Activated T-helper 17 cell treated with anti-CD3 and anti-CD28 coated beads, Interleukin-2, amount 50 U/mL, for 72 hours (primary cell): ENCODE data around the gene DPEP3. TPM values are rescaled to one million over a fixed set of nuclear protein-coding genes. Genes with fewer than 3 reads are reported as not detected.
A peak's percentile ranks its signal among the peaks of the same experiment; 100 is the strongest.

Source experiments
- ATAC-seq: fragments of 150-1000 bp; cut with Tn5 transposase; replicated peaks from 2 replicates; pipeline ENCODE4 v1.10.0; 2021; ENCODE audit warnings: mild to moderate bottlenecking, moderate library complexity
- H3K27ac Mint-ChIP-seq: one replicate; pipeline ENCODE4 v1.8.0; 2022; ENCODE audit warnings: mixed read lengths
- H3K27me3 Mint-ChIP-seq: one replicate; pipeline ENCODE4 v1.8.0; 2022; ENCODE audit warnings: mixed read lengths
- H3K36me3 Mint-ChIP-seq: one replicate; pipeline ENCODE4 v1.8.0; 2022; ENCODE audit warnings: low read depth, mild to moderate bottlenecking, mixed read lengths
- H3K4me1 Mint-ChIP-seq: one replicate; pipeline ENCODE4 v1.8.0; 2022; ENCODE audit warnings: mixed read lengths
- H3K4me3 Mint-ChIP-seq: one replicate; pipeline ENCODE4 v1.8.0; 2022; ENCODE audit warnings: mild to moderate bottlenecking, mixed read lengths
- H3K9me3 Mint-ChIP-seq: one replicate; pipeline ENCODE4 v1.8.0; 2022; ENCODE audit warnings: mixed read lengths
- total RNA-seq, 2 donors: library from RNA; stranded (reverse); gene quantifications; one replicate each; pipeline ENCODE4 v1.2.3, GENCODE V29; 2022

DPEP3 gene
- total RNA-seq, 2 donors from 2014 or later: 0.19 TPM; not detected in 1

DNA sequence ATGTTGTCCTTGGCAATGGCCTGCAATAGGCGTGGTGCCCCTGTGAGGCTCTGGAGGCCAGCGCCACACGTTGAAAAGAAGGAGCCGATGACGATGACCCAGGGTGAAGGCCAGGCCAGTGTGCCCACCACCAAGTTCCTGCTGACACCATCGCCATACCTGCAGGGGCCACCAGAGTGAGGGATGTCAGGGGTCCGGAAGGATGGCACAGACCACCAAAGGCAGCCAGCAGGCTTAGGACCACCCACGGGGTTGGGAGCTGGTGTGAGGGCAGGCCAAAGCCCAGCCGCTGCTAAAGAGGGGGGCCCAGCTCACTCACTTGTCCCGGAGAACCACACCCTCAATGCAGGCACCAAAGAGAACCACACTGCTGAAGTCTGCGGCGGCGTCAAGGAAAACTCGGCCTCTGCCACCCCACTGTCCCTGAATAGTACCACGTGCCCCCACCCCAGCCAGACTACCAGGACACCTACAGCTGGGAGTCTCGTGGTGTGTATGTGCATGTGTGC is 29.9 kb downstream of the DPEP3 start:
- ATAC-seq: no peak
- H3K4me1 Mint-ChIP-seq: peaks cover 5% of the 10 kb centered on the region

DNA sequence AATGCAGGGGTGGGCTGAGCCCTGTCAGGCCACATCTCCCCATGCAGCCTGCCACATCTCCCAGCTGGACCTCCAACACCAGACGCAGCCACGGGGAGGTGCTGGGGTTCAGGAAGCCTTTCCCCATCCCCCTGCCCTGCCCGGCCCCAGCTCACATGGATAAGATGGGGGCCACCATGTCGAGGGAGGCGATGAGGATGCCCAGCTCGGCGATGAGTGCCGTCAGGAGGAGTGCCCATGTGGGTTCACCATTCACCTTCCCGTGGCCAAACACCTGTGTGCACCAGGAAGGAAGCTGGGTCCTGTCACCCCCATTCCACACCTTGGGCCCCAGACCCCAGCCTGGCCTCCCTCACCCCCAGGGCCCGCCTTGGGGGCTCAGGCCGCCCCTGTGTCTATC is 30.7 kb downstream of the DPEP3 start:
- H3K36me3 Mint-ChIP-seq: peaks cover 32% of the 10 kb centered on the region
- no peak overlapping the region for H3K4me3 Mint-ChIP-seq
- H3K27ac Mint-ChIP-seq: no peak overlapping the region
- ATAC-seq: no peak
- no peaks in the 10 kb centered on the region for H3K9me3 Mint-ChIP-seq
- H3K4me1 Mint-ChIP-seq: peaks cover 5% of the 10 kb centered on the region
- no peaks in the 10 kb centered on the region for H3K27me3 Mint-ChIP-seq

More for the DNA sequence above, 29.9 kb downstream of the DPEP3 start:
- peaks cover 38% of the 10 kb centered on the region for H3K36me3 Mint-ChIP-seq
- no peak overlapping the region for H3K4me3 Mint-ChIP-seq
- no peaks in the 10 kb centered on the region for H3K27me3 Mint-ChIP-seq
- no peak overlapping the region for H3K27ac Mint-ChIP-seq
- no peaks in the 10 kb centered on the region for H3K9me3 Mint-ChIP-seq

GRCh38 chr16:67948015-67948414 is 32.3 kb downstream of the DPEP3 start:
- no peak for ATAC-seq
- no peaks in the 10 kb centered on the region for H3K27me3 Mint-ChIP-seq
- peaks cover 5% of the 10 kb centered on the region for H3K4me1 Mint-ChIP-seq
- no peaks in the 10 kb centered on the region for H3K9me3 Mint-ChIP-seq
- H3K4me3 Mint-ChIP-seq: no peak overlapping the region
- H3K27ac Mint-ChIP-seq: no peak overlapping the region
- peaks cover 22% of the 10 kb centered on the region for H3K36me3 Mint-ChIP-seq

GRCh38 chr16:67946966-67947558 is 33.2 kb downstream of the DPEP3 start:
- no peak overlapping the region for H3K27ac Mint-ChIP-seq
- ATAC-seq: no peak
- no peaks in the 10 kb centered on the region for H3K9me3 Mint-ChIP-seq
- no peaks in the 10 kb centered on the region for H3K27me3 Mint-ChIP-seq
- H3K4me3 Mint-ChIP-seq: no peak overlapping the region
- peaks cover 19% of the 10 kb centered on the region for H3K36me3 Mint-ChIP-seq
- peaks cover 5% of the 10 kb centered on the region for H3K4me1 Mint-ChIP-seq

- H3K27me3 Mint-ChIP-seq: no peaks in the 10 kb centered on the region
- no peak for ATAC-seq
- H3K9me3 Mint-ChIP-seq: no peaks in the 10 kb centered on the region
- H3K36me3 Mint-ChIP-seq: peaks cover 15% of the 10 kb centered on the region
- no peak overlapping the region for H3K27ac Mint-ChIP-seq
- peaks cover 5% of the 10 kb centered on the region for H3K4me1 Mint-ChIP-seq
- H3K4me3 Mint-ChIP-seq: no peak overlapping the region
Observed at GRCh38 chr16:67946128-67946569, 34.1 kb downstream of the DPEP3 start.

GRCh38 chr16:67945392-67945933 is 34.8 kb downstream of the DPEP3 start:
- H3K27ac Mint-ChIP-seq: no peak overlapping the region
- no peaks in the 10 kb centered on the region for H3K9me3 Mint-ChIP-seq
- peaks cover 15% of the 10 kb centered on the region for H3K36me3 Mint-ChIP-seq
- no peaks in the 10 kb centered on the region for H3K27me3 Mint-ChIP-seq
- H3K4me1 Mint-ChIP-seq: peaks cover 5% of the 10 kb centered on the region
- H3K4me3 Mint-ChIP-seq: no peak overlapping the region
- no peak for ATAC-seq

- peaks cover 10% of the 10 kb centered on the region for H3K4me1 Mint-ChIP-seq
- H3K27ac Mint-ChIP-seq: no peak overlapping the region
- H3K4me3 Mint-ChIP-seq: no peak overlapping the region
- ATAC-seq: no peak
- no peaks in the 10 kb centered on the region for H3K9me3 Mint-ChIP-seq
- H3K27me3 Mint-ChIP-seq: no peaks in the 10 kb centered on the region
- H3K36me3 Mint-ChIP-seq: peaks cover 15% of the 10 kb centered on the region
Observed at GRCh38 chr16:67944690-67945391, 35.5 kb downstream of the DPEP3 start.

GRCh38 chr16:67943619-67944504 is 36.4 kb downstream of the DPEP3 start, which contains the start of gene LCAT:
TSS of gene LCAT (minus strand) at chr16:67944120. CDS start at chr16:67944101, 19 bp downstream.
- Mint-ChIP-seq H3K4me1 (peaks cover 12% of the 10 kb centered on the region), H3K36me3 (peaks cover 21% of the 10 kb centered on the region), H3K4me3 (no peak within 1 kb of the TSS), H3K27ac (no peak within 1 kb of the TSS), H3K9me3 (no peaks in the 10 kb centered on the region), H3K27me3 (no peaks in the 10 kb centered on the region)
- no peak for ATAC-seq

DNA sequence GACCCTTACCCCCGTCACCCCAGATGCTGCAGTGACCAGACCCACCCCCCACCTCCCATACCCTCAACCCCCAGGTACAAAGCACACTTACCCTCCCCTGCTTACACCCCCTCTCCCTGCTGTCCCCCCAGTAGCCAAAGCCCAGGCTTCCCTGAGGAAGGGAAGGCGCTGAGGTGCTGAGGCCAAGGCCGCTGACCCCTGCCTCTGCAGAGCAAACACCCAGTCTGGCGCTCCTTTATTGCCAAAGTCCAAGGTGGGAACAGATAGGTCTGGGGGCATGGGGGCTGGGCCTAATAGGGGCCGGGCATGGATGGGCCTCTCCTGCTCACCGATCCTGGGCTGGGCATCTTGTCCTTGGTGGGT is 37.1 kb downstream of the DPEP3 start:
- H3K27me3 Mint-ChIP-seq: no peaks in the 10 kb centered on the region
- H3K4me1 Mint-ChIP-seq: peaks cover 10% of the 10 kb centered on the region
- no peak overlapping the region for H3K4me3 Mint-ChIP-seq
- H3K36me3 Mint-ChIP-seq: peaks cover 18% of the 10 kb centered on the region
- ATAC-seq: no peak
- H3K27ac Mint-ChIP-seq: no peak overlapping the region
- no peaks in the 10 kb centered on the region for H3K9me3 Mint-ChIP-seq

GRCh38 chr16:67942510-67943255 is 37.6 kb downstream of the DPEP3 start:
- peaks cover 7% of the 10 kb centered on the region for H3K4me1 Mint-ChIP-seq
- H3K27ac Mint-ChIP-seq: peak overlapping the region; percentile 56
- no peaks in the 10 kb centered on the region for H3K9me3 Mint-ChIP-seq
- no peak overlapping the region for H3K4me3 Mint-ChIP-seq
- H3K27me3 Mint-ChIP-seq: no peaks in the 10 kb centered on the region
- ATAC-seq: no peak
- peaks cover 14% of the 10 kb centered on the region for H3K36me3 Mint-ChIP-seq

GRCh38 chr16:67942200-67942509 is 38.1 kb downstream of the DPEP3 start:
- Mint-ChIP-seq H3K4me1 (peaks cover 11% of the 10 kb centered on the region), H3K4me3 (no peak overlapping the region), H3K27ac (peak overlapping the region; percentile 56), H3K9me3 (no peaks in the 10 kb centered on the region), H3K36me3 (peaks cover 16% of the 10 kb centered on the region), H3K27me3 (no peaks in the 10 kb centered on the region)
- peak; percentile 61 for ATAC-seq

- ATAC-seq: no peak
- no peaks in the 10 kb centered on the region for H3K27me3 Mint-ChIP-seq
- peaks cover 21% of the 10 kb centered on the region for H3K36me3 Mint-ChIP-seq
- H3K27ac Mint-ChIP-seq: peak overlapping the region; percentile 56
- H3K9me3 Mint-ChIP-seq: no peaks in the 10 kb centered on the region
- H3K4me3 Mint-ChIP-seq: no peak overlapping the region
- H3K4me1 Mint-ChIP-seq: peaks cover 12% of the 10 kb centered on the region
Observed at GRCh38 chr16:67941469-67942199, 38.7 kb downstream of the DPEP3 start.

- H3K27me3 Mint-ChIP-seq: no peaks in the 10 kb centered on the region
- no peak for ATAC-seq
- H3K4me1 Mint-ChIP-seq: peaks cover 12% of the 10 kb centered on the region
- H3K4me3 Mint-ChIP-seq: peak overlapping the region; percentile 48
- H3K9me3 Mint-ChIP-seq: no peaks in the 10 kb centered on the region
- H3K27ac Mint-ChIP-seq: no peak overlapping the region
- peaks cover 24% of the 10 kb centered on the region for H3K36me3 Mint-ChIP-seq
Observed at GRCh38 chr16:67940446-67941089, 39.7 kb downstream of the DPEP3 start.
